Stimulated activated CD8-positive, alpha-beta memory T cell treated with anti-CD3 and anti-CD28 coated beads, Interleukin-4, amount 100 ng/mL, for 48 hours (primary cell): ENCODE results near the gene ZSCAN25.
"Not testable (repeated sequence)": the region's sequence is repeated elsewhere in the genome, so short reads cannot be mapped to it uniquely, and the experiment has no call there.

ENCODE experiments used
- DNase-seq: peaks from one replicate; pipeline ENCODE4 v3.0.0-alpha.2; 2020

The ZSCAN25 gene

DNA sequence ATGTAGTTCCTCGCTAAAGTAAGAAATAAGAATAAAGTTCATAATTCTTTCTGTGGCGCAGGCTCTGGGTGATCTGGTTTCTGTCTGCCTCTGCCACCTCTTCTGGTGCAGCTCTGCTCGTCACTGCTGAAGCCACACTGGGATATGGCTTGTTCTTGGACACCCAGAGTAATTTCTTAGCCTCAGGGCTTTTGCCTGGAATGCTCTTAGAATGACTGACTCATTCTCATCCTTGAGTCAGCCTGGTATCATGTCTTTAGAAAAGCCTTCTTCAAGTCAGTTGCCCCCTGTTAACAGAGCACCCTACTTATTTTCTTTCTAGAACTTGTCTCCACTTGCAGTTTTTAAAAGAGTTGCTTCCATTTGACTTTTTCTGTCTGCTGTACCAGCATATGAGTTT lies 2.0 kb downstream of the ZSCAN25 start:
- DNase-seq = no peak

DNA sequence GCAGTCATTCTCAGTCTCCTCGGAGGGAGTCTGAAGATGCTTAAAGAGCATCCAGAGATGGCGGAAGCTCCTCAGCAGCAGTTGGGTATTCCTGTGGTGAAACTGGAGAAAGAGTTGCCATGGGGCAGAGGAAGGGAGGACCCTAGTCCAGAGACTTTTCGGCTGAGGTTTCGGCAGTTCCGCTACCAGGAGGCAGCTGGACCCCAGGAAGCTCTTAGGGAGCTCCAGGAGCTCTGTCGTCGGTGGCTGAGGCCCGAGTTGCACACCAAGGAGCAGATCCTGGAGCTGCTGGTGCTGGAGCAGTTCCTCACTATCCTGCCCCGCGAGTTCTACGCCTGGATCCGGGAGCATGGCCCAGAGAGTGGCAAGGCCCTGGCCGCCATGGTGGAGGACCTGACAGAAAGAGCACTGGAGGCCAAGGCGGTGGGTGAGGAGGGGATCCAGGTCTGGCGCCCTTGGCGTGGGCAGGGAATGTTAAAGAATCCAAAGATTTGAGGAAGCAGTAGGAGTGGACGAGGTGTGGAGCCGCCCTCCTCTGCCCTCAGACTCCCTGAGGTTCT lies 2.9 kb downstream of the ZSCAN25 start:
- DNase-seq = no peak

DNA sequence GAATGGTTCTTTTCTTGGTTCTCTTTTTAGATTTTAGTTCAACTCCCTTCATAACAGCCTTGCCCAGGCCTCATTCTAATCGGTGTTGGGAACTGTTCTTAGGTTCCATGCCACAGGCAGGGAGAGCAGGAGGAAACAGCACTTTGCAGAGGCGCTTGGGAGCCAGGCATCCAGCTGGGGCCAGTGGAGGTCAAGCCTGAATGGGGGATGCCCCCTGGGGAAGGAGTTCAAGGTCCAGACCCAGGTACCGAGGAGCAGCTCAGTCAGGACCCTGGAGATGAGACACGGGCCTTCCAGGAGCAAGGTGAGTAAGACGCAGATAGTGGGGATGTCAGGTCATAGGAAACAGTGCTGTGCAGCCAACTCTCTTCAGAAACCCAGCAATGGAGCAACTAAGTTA lies 4.5 kb downstream of the ZSCAN25 start:
- no peak for DNase-seq

DNA sequence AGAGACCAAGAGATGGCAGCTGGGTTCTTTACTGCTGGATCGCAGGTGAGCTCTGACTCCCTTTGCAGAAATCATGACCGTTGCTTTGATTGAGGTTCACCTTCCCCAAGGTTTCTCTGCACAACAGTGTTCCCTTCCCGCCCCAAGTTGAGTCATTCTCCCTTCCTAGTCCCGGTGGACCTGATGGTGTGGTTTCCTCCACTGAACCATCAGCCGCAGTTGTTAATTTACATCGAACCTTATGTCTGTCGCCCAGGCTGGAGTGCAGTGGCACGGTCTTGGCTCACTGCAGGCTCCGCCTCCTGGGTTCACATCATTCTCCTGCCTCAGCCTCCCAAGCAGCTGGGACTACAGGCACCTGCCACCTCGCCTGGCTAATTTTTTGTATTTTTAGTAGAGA lies 5.8 kb downstream of the ZSCAN25 start:
- DNase-seq = no peak

DNA sequence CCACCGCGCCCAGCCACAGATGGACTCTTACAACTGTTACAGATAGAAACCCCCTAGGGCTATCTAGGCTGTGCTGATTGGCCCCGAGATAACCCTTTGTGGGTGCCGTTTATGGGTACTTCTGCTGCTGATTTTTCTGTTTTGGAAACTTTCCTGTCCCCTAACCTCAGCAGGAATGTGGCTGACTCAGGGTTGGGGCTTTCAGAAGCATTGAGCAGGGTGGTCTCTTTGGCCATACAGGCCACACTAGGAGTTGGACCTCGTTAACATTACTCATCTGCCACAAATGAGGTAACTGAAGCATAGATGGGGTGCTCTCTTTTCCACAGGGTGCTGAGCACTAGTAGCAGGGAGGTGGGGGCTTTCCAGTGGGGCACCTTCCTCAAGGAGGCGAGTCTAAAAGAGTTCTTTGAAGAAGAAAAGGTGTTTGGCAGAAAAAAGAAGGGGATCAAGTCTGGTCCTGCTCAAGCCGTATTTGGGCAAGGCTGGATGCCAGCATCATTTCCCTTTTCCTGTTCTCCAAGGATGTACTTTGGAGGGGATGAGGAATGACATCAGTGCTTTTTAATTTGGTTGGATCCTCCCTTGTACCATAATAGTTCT lies 6.4 kb downstream of the ZSCAN25 start:
- DNase-seq = peak; percentile 70

DNA sequence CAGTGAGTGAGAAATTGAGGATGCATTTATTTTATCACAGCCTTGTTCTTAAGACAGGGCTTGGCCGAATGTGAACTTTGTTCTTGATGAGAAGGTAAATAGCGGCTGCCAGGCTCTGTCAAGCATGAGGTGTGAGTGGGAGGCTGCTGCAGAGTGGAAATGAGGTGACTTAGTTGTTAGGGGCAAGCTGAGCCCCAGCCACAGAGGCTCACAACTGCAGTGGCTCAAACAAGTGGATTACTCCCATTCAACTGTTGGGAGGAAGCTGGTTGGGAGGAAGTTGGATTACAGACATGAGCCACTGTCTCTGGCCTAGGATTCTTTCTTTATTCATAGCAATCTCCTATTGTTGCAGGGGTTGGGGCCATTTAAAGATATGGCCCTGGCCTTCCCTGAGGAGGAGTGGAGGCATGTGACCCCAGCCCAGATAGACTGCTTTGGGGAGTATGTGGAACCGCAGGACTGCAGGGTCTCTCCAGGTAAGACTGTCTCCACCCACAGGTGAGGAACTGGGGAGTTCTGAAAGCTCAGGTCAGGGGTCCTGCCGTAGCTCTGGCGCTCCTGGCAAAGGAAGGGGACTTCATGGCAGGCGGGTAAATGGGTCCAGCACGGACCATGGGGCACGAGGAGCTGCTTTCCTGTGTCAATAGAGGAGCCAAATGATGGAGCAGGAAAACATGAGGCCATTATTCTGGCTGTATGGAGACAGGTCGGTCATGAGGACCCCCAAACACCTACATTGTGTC lies 7.1 kb downstream of the ZSCAN25 start:
- DNase-seq = peak; percentile 65

DNA sequence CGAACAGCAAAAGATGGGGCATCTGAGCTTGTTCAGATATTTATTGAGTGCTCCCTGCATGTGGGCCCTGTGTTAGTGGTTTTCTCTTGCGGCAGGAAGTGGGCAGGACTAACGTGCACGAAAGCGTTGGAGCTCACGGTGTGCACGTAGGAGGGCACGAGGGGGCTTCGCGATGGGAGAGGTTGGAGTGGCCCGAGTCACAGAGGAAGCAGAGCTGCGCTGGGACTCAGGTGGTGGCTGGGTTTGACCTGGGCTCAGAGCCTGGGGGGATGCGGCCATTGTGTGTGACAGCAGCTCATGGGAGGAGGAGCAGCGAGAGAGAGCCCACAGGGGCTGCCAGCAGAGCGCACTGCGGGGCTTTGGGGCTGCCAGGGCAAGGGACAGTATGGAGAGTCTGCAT lies 7.7 kb downstream of the ZSCAN25 start:
- peak; percentile 82 for DNase-seq

DNA sequence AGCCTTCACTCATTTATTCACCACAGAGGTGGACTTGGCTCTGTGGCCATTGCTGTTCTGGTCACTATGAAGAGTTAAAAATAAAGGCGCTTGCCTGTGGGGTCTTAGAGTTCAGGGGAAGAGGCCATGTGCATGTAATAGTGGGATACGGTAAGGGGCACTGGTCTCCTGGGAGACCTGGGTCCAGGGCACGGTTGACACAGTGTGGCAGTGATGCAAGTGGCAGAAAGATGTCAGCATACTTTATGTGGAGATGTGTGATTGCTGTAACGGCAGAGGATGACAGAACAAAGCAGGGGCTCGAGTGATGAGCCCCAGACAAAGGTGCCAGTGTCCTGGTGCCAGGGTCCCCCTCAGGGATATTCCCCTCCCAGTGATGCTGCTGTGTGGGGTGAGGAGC lies 8.6 kb downstream of the ZSCAN25 start:
- no peak for DNase-seq

DNA sequence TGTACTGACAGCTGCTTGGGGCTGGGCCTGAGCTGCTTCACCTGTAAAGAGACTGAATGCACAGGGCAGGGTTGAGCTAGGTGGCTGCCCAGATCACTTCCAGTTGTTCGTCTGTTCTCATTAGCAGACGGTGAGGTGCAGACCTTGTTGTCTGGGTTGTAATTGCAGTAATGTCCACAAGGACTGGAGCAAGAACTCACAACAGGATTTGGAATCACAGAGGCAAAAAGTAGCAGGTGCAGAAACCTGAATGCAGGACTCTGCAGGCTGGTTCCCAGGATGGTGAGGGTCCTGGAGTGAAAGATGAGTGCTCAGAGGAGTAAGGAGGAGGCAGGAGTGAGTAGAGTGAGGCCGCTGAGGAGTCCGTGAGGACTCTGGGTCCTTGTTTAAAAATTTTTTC lies 9.2 kb downstream of the ZSCAN25 start:
- no peak for DNase-seq

DNA sequence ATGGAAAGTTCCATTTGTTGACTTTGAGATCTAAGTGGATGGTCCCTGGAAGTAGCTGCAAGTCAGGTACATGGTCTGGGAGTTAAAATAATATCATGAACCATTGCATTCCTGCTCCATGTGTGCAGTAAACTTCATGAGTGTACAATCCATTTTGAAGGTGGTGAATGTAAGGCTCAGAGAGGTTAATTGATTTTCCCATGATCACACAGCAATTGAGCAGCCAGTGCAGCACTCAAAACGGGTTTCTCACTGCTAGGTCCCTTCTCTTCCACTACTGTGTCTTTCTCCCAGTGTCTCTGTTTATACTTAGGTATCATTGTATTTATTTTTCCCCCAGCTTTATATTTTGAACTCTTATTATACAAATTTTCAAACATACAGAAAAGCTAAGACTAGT lies 9.9 kb downstream of the ZSCAN25 start:
- DNase-seq = no peak

DNA sequence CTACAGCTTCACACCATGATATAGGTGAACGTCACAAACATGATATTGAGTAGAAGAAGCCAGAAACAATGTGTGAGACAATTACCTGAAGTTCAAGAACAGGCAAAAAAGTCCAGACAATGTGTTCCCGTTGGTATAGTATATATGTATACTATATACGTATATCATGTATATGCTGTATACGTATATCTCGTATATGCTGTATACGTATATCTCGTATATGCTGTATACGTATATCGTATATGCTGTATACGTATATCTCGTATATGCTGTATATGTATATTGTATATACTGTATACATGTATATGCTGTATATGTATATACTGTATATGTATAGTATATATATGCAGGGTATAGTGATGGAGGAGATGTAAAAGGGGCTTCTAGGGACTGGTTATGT lies 10.8 kb downstream of the ZSCAN25 start:
- DNase-seq = no peak

DNA sequence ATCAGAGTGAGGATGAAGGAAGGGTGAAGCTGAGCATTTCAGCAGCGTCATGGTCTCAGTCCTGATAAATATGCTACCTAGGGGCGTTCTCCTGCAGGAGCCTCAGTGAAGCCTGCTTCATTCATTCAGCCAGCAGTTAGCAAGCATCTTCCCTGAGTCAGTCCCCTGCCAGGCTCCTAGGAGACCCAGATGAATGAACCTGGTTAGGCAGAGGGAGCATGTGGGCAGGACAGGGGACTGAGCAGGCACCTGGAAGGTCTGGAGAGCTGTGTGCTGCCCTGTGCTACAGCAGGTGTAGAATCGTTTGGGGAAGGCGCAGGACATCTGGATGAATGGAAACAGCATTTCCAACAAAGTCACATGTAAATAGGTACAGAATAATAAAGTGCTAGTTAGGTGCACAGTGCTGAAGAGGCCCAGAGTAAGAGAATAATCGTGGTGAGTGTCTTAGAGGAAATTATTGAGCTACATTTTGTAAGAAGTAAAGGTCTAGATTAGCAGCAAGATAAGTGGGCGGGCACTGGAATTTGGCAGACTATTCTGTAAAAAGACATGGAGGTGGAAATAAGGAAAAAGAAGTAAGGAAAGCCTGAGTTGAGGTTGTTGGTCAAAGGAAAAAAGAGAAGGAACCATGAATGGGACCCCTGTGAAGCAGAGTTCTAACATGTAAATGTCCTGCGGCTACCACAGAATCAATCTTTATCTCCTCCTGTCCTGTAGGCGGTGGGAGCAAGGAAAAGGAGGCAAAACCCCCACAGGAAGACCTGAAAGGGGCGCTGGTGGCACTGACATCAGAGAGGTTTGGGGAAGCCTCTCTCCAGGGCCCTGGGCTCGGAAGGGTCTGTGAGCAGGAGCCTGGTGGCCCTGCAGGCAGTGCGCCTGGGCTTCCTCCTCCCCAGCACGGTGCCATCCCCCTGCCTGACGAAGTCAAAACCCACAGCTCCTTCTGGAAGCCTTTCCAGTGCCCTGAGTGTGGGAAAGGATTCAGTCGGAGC lies 12.0 kb downstream of the ZSCAN25 start:
- DNase-seq = no peak

DNA sequence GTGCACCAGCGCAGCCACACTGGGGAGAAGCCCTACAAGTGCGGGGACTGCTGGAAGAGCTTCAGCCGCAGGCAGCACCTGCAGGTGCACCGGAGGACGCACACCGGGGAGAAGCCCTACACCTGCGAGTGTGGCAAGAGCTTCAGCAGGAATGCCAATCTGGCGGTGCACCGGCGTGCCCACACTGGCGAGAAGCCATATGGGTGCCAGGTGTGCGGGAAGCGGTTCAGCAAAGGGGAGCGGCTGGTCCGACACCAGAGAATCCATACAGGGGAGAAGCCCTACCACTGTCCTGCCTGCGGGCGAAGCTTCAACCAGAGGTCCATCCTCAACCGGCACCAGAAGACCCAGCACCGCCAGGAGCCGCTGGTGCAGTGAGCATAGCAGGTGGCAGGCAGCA lies 12.9 kb downstream of the ZSCAN25 start:
- no peak for DNase-seq

DNA sequence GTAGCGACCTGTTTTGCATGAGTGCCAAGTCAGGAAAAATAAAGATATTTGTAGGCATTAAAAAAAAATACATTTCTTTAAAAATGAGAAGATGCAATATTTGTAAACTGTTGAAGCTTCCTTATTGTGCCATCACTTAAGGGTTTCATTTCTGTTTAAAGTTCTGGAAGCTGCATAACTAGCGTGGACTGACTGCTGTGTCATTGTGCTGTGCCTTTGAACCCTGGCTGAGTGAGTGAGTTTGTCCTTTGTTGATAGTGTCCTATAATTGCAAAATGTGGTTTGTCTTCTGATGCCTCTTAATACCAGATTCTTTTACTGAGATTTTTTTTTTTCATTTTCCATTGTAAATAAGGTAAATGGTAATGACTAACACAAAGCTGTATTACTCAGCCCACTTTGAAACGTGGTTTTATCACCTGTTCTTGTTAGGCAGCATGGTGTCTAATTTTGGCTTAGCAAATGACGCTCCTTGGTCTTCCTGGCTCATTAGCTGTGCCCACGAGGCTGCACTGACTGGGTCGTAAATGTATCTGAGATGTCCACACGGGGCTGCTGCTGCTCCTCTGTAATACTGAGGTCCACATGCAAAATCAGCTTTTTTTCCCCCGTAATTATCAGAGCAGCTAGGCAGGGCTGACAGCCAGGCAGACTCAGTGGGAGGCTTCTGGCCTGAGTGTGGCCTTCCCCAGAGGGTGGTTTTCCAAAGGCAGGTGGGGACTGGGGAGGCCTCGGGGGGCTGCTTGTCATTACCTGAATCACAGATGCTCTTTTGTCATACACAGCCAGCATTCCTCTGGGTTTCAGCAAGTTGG lies 14.8 kb downstream of the ZSCAN25 start:
- peak; percentile 56 for DNase-seq

DNA sequence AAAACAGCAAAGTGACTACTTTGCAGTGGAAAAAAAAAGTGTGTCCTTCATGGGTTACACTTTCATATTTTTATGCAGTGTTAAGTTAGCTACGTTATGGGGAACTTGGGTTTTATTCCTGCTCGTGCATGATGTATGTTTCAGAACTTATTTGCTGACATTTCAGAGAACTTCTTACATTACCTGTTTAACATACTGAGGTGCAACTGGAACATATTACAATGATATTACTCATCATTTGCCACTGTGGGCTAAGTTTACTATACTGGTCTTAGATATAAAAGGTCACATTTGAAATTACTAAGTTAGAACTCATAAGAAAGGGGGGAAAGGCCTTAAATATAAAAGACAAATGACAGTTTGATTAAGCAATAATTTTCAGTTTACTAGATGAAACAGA lies 20.7 kb downstream of the ZSCAN25 start:
- not testable (repeated sequence) for DNase-seq

DNA sequence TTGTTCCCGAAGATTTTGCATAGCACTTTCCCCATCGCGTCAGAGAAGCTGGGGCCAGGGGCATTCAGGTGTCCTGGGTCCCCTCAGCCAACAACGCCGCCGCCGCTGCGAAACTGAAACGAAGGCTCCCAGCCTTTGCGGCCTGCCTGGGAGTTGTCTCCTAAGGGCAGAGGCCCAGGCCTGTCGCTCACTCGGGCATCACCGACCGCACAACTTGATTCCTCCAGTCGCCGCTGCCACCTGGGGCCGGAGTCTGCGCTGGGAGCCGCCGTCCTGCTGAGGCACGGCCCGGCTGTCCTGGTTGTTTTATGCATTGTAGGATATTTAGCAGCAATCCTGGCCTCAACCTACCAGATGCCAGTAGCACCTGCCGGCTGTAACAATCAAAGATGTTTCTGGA lies 22.0 kb downstream of the ZSCAN25 start:
- no peak for DNase-seq

DNA sequence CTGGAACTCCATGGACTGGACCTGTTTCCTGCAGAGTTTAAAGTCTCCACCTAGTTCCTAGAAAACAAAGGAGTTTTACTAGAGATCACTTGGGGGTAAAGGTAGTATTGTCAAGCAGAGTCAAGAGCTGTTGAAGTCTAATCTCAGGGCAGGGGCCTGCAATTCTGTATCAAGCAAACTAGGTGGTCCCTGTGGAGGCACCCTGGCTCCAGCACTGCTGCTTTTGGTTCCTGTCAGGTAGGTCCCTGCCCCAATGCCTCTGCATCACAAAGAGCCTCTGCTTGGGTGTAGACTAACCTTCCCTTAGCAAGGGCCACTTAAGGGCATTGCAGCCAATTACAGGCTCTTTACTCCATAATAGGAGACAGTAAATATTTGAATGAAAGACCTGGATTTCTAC lies 22.5 kb downstream of the ZSCAN25 start:
- DNase-seq = no peak

DNA sequence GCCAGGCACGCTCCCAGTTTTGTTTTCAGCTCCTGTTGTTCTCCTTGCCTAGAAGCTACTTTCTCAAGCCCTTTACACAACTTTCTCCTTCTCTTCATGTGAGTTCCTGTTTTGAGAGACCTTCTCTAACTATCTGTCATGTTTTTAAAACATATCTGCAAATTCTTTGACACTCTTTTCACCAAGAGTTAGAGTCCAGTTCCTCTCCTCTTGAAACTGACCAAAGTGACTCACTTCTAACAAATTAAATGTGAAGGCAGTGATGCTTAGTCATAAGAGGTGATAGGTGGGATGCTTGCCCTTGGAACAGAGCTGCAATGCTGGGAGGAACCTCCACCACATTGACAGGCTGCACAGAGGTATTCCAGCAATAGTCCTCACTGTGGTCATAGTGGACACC lies 25.3 kb downstream of the ZSCAN25 start:
- no peak for DNase-seq

DNA sequence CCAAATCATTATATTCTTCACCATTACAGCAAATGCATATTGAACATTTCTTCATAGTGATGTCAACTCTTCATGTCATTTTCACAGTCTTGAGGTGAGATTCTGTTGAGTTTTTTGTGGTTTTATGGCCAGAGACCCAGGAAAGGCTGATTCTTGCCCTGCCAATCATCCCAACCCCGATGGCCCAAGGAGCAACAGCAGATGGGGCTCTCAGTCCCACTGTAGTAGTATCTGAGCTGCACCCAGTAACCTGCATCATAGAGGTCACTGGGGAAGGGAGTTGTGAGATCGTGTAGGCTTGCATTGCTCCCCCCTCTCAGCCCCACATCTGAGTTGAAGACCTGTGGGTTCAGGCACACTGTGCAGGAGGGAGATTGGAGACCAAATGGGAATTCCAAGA lies 26.7 kb downstream of the ZSCAN25 start:
- no peak for DNase-seq

DNA sequence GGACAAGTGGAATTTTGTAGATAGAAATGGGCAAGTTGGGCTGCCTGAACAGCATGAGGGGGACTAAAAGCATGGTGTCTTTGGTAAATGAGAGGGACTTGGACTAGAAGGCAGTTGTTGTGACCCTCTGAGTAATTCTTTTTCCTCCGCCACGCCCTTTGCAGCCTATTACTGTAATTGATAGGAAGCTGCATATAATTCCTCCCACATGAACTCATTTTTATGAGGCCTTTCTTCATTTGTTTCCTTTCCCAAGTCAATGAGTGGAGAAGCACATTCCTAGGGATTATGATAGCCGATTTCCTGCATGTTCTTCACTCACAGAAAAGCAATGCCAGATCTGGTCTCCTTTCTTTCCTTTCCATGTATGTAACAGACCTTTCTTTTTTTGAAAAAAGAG lies 27.7 kb downstream of the ZSCAN25 start:
- no peak for DNase-seq

DNA sequence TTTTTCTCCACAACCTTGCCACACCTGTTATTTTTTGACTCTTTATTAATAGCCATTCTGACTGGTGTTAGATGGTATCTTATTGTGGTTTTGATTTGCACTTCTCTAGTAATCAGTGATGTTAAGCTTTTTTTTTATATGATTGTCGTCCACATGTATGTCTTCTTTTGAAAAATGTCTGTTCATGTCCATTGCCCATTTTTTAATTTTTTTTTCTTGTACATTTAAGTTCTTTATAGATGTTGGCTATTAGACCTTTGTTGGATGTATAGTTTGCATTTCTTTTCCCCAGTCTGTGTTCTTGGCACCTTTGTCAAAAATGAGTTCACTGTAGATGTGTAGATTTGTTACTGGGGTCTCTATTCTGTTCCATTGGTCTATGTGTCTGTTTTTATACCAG lies 28.8 kb downstream of the ZSCAN25 start:
- DNase-seq = no peak

DNA sequence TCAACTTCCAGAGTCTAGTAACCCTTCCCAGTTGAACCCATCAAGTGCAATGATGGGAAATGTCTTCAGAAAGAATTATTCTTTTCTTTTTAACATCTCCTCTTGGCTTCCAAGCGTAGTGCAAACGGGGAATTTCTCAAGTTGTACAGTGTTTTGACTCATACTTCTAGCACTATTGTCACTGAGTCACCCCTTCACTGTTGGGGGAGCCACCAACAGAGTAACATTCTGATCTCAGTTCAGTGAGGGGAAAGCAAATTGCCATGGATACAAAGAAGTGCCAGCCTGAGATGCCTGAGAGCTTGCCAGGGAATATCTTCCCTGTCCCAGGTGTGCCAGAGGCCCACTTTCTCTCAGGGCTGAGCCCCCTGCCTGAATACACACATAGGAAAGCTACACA lies 32.1 kb downstream of the ZSCAN25 start:
- no peak for DNase-seq

DNA sequence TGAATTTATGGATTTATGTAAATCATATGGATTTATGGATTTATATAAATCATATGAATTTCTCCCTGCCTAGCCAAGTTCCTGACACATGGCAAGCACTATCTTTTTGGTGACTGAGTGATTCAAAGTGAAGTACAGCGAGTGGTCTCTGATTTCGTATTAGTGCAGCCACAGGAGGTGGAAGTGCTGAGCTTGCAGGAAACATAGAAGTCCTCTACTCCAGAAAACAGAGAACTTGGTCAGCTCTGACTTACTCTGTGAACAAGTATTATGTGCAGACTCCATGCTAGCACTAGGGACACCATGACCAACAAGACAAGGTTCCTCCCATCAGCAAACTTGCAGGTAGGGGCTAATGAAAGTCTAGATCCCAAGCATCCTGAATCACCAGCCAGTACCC lies 34.5 kb downstream of the ZSCAN25 start:
- no peak for DNase-seq
